SHP77 (cell line): ENCODE results near the gene GSAP.
"Not testable (repeated sequence)": the region's sequence is repeated elsewhere in the genome, so short reads cannot be mapped to it uniquely, and the experiment has no call there.

Experiments used
- DNase-seq, 2 experiments: peaks; one replicate each; lab custom pipeline; 2025; lab: John Stamatoyannopoulos, UW

The GSAP gene

DNA sequence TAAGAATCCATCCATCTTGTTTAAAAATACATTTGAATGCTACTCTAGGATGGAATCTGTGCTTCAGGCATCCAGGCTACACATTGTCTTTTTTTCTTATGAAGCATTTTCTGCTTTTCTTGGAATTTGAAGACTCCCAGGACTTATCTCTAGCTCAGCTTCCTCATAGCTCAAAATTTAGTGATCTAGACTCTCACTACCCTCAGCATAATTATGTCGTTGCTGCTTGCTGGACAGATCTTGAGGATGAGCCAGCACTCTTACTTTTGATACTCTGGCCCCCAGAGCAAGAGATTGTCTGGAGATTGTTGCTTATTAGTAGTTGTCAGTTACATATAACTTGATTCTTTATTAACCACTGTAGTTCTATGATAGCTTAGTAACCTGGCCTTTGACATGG, 133.3 kb downstream of the GSAP start:
- no peak for DNase-seq

DNA sequence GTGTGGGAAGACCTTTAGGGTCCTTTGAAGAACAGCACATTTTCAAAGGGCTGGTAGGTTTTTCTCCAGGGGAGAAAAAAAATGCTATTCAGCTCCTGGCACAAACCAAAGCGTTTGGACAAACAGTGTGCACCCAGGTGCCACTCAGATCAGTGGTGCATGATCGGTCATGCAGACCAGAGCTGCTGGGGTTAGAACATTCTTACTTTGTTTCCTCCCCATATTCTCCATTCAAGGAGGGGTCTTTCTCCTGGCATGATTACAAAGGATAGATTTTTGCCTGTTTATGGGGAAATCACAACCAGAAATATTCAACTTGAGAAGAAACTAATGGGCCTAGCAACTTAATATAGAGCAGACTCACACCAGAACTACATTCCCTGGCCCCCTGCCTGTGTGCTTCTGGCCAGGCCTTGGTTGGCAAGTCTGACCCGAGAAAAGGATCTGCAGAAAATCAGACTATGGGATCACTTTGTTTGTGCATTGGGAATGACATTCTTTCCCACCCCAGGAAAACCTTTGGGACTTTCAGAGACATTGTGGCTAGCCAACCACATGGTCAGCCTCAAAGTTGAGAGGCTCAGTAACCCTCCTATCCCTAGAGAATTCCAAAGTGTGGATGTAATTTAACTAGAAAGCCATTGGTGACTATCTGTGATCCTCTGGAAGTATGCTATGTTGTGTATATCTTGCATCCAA, 134.2 kb downstream of the GSAP start:
- DNase-seq = no peak

DNA sequence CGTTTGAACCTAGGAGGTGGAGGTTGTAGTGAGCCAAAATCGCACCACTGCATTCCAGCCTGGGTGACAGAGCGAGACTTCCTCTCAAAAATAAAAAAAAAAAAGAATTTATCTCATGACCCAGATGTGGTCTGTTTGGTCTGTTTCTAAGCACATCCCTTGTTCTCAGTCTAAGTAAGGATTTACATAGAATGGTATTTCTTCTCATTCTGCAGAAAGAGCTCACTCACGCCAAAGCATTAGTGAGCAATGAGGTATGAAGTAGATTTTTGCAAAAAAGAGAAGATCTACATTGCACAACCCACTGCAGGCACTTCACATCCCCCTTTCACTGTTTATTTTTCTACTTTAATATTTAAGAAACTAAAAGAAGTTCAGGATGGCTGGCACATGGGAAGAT, 140.0 kb downstream of the GSAP start:
- no peak for DNase-seq

DNA sequence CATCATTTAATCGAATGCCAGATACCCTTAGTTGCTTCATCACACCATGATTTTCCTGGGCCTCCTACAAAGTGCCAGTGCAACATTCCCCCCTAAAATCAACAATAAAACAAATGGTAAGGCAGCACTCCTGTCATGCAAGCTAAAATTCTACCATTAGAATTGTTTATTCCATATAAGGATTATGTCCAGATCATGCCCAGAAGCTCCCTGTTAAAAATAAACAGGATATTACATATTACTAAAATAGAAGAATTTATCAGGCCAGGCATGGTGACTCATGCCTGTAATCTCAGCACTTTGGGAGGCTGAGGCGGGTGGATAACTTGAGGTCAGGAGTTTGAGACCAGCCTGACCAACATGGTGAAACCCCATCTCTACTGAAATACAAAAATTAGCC, 140.5 kb downstream of the GSAP start:
- DNase-seq = not testable (repeated sequence)

DNA sequence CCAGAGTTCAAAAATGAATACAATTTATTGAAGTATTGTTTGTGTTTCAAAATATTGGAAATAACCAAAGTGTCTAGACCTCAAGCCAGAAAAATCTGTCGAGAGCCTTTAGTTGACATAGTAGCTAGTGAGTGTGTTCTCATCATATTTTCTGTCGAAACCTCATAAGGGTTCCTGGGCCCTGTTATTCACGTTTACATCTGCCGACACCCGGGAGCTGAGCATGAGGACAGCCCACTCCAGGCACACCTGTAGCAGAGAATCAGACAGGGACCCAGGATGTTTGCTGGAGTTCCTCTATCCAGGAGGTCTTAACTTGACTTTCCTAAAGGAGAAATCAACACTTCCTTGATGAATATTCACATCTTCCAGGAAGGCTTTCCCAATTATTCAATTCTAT, 144.4 kb downstream of the GSAP start:
- no peak for DNase-seq

DNA sequence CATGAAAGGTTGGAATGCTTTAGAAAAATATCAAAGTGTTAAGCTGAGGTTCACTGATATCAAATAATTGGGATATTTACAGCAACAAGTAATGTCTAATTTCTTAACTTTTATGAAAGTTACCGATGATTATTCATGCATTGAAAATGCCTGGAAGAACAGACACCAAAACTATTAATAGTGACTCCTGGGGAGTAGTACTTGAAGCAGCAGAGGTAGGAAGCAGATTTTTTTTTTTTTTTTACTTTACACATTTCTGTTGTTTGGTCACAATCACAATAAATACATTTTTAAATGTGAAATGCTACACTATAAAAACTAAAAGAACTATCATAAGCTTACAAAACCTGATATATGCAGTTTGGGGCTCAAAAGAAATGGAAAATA, 146.1 kb downstream of the GSAP start:
- no peak for DNase-seq

DNA sequence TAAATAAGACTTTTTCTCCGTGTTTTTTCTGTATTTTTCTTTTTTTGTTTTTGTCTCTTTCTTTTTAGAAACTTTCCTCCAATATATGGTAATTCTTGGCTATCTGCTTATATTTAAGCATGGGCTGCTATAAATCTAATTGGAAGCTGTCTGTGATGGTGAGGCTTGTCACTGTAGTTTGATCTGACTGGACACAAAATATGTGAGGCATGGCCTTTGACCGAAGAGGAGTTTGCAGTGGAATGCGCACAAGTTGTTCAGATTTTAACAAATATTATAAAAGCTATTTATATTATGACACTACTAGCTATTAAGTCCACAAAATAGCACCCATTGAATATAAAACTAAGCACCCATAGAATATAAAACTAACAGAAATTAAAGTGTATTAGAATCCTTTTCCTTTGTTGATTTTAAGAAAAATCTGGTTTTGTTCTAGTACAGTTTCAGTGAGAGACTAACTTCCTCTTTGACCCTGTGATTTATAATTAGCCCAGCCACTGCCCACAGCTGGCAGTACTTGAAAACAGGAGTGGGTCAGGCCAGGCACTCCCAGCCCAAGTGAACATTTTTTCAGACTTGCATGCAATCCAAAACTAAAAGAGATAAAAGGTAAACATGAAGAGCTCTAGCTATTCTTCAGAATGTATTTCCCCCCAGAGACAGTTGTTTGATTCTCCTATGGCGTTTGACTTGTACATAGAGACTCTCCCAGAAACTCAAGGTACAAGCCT, 146.6 kb downstream of the GSAP start:
- no peak for DNase-seq

DNA sequence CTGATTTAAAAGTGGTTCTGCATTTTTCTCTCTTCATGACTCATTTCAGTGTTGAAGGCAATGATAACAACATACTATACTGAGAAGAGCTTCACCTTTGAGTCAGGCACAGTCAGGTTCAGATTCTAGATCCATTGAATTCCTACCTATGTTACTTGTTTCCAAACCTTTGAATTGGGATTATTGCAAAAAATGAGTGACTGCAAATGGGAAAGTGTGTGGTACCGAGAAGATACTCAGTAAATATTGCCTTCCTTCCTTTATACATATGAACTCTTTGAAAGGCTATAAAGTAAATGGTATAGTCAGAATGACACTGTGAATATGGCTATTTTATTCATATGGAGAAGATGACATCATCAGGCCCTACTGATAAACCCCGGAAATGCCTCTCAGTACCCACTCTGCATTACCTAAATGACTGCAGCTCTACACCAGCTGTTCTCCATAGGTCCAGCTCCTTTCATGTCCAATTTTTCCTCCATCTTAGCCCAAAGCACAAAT, 149.8 kb downstream of the GSAP start:
- DNase-seq = no peak

DNA sequence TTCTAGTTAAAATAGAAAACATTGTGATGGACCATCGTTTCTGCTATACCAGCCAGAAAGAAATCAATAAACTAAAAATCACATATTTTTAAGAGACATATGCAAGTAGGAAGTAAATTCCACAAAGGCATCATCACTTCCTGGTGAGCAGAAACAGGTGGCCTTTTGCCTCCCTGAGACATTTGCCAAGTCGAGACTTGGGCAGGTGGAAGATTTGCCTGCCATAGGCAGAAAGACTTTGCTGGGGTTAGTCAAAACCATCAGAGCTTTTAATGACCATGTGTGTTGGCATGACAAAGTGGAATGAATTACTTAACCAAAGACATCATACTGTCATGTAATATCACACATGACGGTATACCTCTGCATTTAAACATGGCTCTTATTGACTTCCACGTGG, 150.5 kb downstream of the GSAP start:
- no peak for DNase-seq

DNA sequence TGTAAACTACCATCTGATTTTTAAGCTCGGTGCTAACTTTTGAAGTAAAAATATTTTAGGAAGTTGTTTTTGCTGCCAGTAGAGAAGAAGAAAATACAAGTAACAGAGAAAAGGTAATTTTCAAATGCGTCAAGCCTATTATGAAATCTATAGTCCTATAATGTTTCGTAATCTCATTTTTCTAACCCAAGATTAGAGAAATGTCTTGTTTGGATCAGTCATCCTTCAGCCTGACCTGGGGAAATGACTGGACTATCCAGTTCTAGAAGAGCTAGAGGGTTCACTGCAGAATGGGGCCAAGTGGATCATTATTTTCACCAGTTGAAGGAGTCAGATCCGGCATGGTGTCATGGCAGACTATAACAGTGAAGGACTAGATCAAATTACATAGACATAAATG, 153.8 kb downstream of the GSAP start:
- no peak for DNase-seq
